Muscle of leg (tissue), 11 donors: ENCODE data around the gene VPS41. TPM values are rescaled to one million over a fixed set of nuclear protein-coding genes. Genes with fewer than 3 reads are reported as not detected.

Experiments used
- DNase-seq: peaks from one replicate; pipeline ENCODE4 v3.0.0; 2013
- H3K27ac ChIP-seq: one replicate; pipeline ENCODE4 v1.5.1; 2013; ENCODE audit warnings: mild to moderate bottlenecking, low read length, control low read depth
- H3K27me3 ChIP-seq: one replicate; pipeline ENCODE4 v1.6.1; 2013; ENCODE audit warnings: low read length; ENCODE audit not compliant: control insufficient read depth, insufficient read depth
- H3K36me3 ChIP-seq: one replicate; pipeline ENCODE4 v1.6.1; 2013; ENCODE audit warnings: low read length; ENCODE audit not compliant: control insufficient read depth, insufficient read depth
- H3K4me1 ChIP-seq: one replicate; pipeline ENCODE4 v1.6.1; 2013; ENCODE audit warnings: low read length; ENCODE audit not compliant: control insufficient read depth, insufficient read depth
- H3K4me3 ChIP-seq: one replicate; pipeline ENCODE4 v1.5.1; 2013; ENCODE audit warnings: low read length, control low read depth
- H3K9me3 ChIP-seq: replicated peaks from 2 replicates; pipeline ENCODE4 v1.6.1; 2013; ENCODE audit warnings: low read depth, low read length; ENCODE audit not compliant: control insufficient read depth
- WGBS: methylation state at CpG from one replicate; pipeline ENCODE4 v1.1.5; 2013; ENCODE audit warnings: missing lambda C conversion rate; ENCODE audit not compliant: insufficient coverage; 5-methylcytosine and 5-hydroxymethylcytosine counted together
- polyA plus RNA-seq, 8 donors: library from polyadenylated mRNA; unstranded; fragments of 120-200 nt; gene quantifications; one replicate each; pipeline versions ENCODE4 v1.2.1 to v1.2.3, GENCODE V29; 2013; ENCODE audit warnings: inconsistent platforms in 1 of 8, low replicate concordance in 1 of 8; ENCODE audit not compliant: insufficient read length in 8 of 8, insufficient read depth in 1 of 8
- total RNA-seq: library from RNA; stranded (reverse); fragments of 120-200 nt; gene quantifications from one replicate; pipeline ENCODE4 v1.2.4, GENCODE V29; 2013

Gene VPS41
- total and polyA plus RNA-seq, 9 donors: 25.7 to 40.7 (median 32.6) TPM

DNA sequence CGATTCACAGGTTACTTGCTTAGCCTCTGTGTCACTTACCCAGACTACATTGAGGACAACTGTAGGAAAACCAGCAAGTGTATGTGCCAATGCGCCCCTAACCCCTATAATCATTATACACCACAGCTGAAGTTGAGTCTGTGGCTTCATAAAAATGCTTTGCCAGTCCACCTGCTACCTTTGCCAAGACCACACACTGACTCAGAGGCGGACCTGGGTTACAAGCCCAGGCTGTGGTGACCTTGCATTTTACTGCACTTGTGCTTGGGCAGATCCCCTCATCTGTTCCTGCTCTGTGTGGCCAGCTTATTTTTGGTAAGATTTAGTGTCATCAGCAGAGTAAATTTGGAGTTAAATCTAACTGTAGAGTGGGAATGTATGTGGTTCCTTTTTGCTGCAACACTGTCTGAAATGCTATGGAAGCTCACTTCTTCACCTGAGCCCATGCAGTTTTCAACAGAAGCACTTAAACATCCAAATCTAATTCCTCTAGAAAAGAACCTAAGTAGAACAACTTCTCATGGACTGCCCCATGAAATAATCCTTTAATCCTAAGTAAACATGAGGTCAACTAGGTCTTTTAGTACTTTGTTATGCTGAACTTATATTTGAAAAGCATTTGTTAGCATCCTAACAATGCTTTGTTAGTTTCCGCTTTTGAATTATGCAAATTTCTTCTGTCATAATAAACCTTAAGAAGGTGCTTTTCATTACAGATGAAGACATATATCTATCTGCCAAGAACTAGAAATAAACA is 181.6 kb downstream of the VPS41 start:
- H3K27me3 ChIP-seq: no peaks in the 10 kb centered on the region
- H3K27ac ChIP-seq: no peak overlapping the region
- no CpG with 5 or more reads among the region's 4 CpGs for WGBS
- no peak overlapping the region for H3K4me3 ChIP-seq
- H3K9me3 ChIP-seq: no peaks in the 10 kb centered on the region
- no peak for DNase-seq
- H3K4me1 ChIP-seq: no peaks in the 10 kb centered on the region
- peaks cover 29% of the 10 kb centered on the region for H3K36me3 ChIP-seq

DNA sequence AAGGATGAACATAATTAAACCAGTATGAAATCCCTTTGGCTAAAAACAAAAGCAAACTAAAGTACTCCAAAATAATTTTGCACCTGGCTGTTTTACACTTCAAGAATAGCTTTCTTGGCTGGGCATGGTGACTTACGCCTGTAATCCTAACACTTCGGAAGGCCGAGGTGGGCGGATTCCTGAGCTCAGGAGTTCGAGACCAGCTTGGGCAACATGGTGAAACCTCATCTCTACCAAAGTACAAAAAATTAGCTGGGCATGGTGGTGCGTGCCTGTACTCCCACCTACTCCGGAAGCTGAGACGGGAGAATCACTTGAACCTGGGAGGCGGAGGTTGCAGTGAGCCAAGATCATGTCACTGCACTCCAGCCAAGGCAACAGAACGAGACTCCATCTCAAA is 185.7 kb downstream of the VPS41 start:
- Histone ChIP-seq H3K4me3 (no peak overlapping the region), H3K4me1 (no peaks in the 10 kb centered on the region), H3K27ac (no peak overlapping the region), H3K27me3 (no peaks in the 10 kb centered on the region), H3K9me3 (no peaks in the 10 kb centered on the region), H3K36me3 (peaks cover 21% of the 10 kb centered on the region)
- WGBS: 89% methylated on average over 4 of the region's 10 CpGs
- DNase-seq: no peak

DNA sequence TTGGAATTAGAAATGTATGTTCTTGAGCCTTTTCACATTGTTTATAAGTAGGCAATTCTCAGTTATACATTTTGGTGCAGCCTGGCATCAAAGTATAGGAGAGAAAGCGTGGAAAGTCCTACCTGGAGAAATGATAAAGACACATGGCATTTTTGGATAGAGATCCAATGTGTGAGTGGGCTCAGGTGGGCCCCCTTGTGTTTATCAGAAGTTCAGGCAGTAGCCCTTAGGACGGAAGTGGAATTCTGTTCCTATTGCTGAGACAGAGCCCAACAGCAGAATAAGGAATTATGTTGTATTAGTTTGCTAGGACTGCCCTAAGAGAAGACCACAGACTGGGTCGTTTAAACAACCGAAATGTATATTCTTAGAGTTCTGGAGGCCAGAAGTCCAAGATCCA is 192.6 kb downstream of the VPS41 start:
- peaks cover 2% of the 10 kb centered on the region for H3K36me3 ChIP-seq
- H3K4me1 ChIP-seq: no peaks in the 10 kb centered on the region
- H3K27me3 ChIP-seq: no peaks in the 10 kb centered on the region
- H3K9me3 ChIP-seq: no peaks in the 10 kb centered on the region
- DNase-seq: no peak
- H3K4me3 ChIP-seq: no peak overlapping the region
- H3K27ac ChIP-seq: no peak overlapping the region
- 71% methylated on average over 4 of the region's 4 CpGs for WGBS

DNA sequence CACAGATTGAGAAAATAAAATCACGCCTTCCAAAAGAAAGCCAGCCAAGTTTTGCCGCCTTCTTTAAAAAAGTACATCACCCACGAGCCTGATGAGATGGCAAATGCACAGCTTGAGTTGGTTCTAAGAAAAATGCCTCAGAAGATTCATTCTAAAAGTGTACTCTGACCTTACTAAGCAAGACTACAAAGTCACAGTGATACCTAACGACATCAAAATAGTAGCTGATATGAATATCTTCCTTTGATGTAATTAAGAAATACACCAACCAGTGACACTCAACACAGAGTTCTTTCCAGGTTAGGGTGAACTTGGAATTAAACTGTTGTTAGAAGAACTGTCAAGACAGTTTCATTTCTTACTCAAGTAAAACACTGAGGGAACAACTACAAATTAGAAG is 199.9 kb downstream of the VPS41 start:
- Histone ChIP-seq H3K27ac (no peak overlapping the region), H3K9me3 (no peaks in the 10 kb centered on the region), H3K36me3 (no peaks in the 10 kb centered on the region), H3K27me3 (peaks cover 2% of the 10 kb centered on the region), H3K4me1 (no peaks in the 10 kb centered on the region), H3K4me3 (no peak overlapping the region)
- no peak for DNase-seq
- 100% methylated on average over 1 of the region's 4 CpGs for WGBS

DNA sequence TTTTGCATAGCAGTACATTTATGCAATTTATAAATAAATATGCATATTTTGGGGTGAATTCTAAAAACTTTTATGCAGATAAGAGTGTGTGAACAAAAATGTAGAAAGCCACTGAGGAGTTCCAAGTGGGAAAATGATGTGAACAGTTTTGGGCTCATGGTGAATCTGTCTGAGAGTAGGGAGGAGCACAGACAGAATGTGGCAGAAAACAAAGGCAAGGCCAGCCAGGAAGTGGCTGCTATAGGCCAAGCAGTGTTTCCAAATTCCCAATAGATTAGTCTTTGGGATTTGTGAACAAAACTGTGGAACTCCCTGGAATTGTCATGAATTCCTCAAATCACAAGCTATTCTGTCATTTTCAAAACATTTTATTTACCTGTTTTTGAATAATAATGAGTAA is 204.2 kb downstream of the VPS41 start:
- no peak overlapping the region for H3K4me3 ChIP-seq
- peaks cover 2% of the 10 kb centered on the region for H3K27me3 ChIP-seq
- H3K36me3 ChIP-seq: no peaks in the 10 kb centered on the region
- H3K27ac ChIP-seq: no peak overlapping the region
- no peaks in the 10 kb centered on the region for H3K9me3 ChIP-seq
- H3K4me1 ChIP-seq: peaks cover 3% of the 10 kb centered on the region
- DNase-seq: no peak

DNA sequence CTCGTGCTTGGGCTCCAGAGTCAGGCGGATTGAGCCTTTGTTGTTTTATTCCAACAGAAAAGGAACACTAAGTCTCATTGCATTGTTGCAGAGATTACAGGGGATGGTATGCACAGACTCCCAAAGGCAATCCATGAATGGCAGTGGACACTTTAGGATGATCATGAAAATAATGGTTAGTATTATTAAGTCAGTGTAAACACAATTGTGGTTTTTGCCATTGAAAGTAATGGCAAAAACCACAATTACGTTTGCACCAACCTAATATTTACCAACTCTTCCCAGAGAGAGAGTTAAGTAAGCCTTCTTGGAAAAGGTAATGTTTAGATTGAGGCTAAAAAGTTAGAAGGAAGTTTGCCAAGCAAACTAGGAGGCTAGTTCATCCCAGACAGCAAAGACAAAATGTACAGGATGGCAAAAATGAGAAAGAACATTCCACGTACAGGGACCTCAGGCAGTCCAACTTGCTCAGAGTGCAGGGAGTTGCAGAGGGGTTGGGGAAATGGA is 204.9 kb downstream of the VPS41 start:
- H3K4me3 ChIP-seq: no peak overlapping the region
- no peaks in the 10 kb centered on the region for H3K9me3 ChIP-seq
- H3K27ac ChIP-seq: no peak overlapping the region
- no peaks in the 10 kb centered on the region for H3K36me3 ChIP-seq
- no peak for DNase-seq
- 73% methylated on average over 3 of the region's 4 CpGs for WGBS
- peaks cover 3% of the 10 kb centered on the region for H3K4me1 ChIP-seq
- H3K27me3 ChIP-seq: peaks cover 2% of the 10 kb centered on the region

DNA sequence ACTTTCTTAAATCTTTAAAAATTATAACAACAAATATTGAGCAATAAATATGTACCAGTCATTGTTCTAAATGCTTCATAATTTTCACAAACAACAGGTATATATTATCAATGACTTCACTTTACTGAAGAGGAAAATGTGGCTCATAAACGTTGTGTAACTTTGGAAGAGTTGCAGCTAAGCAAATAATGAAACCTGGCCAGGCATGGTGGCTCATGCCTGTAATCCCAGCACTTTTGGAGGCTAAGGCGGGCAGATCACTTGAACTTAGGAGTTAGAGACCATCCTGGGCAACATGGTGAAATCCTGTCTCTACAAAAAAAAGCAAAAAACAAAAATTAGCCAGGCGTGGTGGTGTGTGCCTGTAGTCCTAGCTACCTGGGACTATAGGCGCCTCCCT is 205.9 kb downstream of the VPS41 start:
- no peaks in the 10 kb centered on the region for H3K36me3 ChIP-seq
- no peak overlapping the region for H3K4me3 ChIP-seq
- DNase-seq: no peak
- H3K4me1 ChIP-seq: peaks cover 3% of the 10 kb centered on the region
- WGBS: 100% methylated on average over 1 of the region's 4 CpGs
- H3K9me3 ChIP-seq: no peaks in the 10 kb centered on the region
- no peak overlapping the region for H3K27ac ChIP-seq
- H3K27me3 ChIP-seq: peaks cover under 1% of the 10 kb centered on the region

DNA sequence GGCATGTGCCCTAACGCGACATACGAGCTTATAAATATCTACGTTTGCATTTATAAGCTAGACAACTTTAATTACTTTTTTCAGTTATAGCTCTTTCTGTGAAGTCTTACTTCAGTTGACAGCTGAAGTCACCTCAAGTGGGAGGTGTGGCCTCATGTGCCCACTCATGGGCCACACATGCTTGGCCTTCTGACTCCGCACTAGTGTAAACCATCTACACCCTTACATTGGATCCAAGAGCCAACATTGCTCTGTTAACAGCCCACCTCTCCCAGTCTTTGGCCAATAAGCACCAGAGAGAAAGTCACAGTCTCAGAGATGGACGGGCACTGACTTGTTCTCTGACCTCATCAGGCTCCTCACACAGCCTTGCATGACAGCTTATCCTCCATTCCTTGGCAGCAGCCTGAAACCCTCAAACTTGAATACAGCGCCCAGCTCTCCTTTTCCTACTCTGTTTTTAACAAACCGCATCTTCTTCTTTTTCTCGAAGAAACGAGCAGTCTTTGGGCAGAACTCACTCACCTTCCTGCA is 206.9 kb downstream of the VPS41 start:
- no peak overlapping the region for H3K27ac ChIP-seq
- H3K36me3 ChIP-seq: no peaks in the 10 kb centered on the region
- H3K9me3 ChIP-seq: no peaks in the 10 kb centered on the region
- H3K4me3 ChIP-seq: no peak overlapping the region
- 95% methylated on average over 8 of the region's 10 CpGs for WGBS
- H3K27me3 ChIP-seq: no peaks in the 10 kb centered on the region
- H3K4me1 ChIP-seq: peaks cover 3% of the 10 kb centered on the region
- DNase-seq: no peak

DNA sequence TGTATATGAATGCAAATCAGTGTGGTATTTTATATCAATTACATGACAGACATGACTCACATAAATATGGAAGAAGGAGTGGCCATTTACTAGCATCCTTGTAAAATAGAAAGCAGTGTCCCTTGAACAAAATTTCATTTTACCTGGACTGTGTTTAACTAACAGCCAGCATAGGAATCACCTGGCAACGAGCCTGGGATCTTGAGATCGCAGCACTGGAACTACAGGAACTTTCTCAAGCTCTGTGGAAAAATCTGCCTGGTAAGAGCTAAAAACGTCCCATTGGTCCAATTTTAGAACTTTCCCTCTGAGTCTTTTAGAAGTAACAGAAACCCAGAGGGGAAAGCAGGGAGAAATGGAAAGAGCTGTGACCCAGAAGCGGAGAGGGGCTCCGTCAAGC is 208.9 kb downstream of the VPS41 start:
- Histone ChIP-seq H3K27ac (no peak overlapping the region), H3K9me3 (no peaks in the 10 kb centered on the region), H3K36me3 (no peaks in the 10 kb centered on the region), H3K27me3 (no peaks in the 10 kb centered on the region), H3K4me3 (no peak overlapping the region), H3K4me1 (peaks cover 3% of the 10 kb centered on the region)
- DNase-seq: peak; percentile 55
- WGBS: 9% methylated on average over 2 of the region's 5 CpGs

DNA sequence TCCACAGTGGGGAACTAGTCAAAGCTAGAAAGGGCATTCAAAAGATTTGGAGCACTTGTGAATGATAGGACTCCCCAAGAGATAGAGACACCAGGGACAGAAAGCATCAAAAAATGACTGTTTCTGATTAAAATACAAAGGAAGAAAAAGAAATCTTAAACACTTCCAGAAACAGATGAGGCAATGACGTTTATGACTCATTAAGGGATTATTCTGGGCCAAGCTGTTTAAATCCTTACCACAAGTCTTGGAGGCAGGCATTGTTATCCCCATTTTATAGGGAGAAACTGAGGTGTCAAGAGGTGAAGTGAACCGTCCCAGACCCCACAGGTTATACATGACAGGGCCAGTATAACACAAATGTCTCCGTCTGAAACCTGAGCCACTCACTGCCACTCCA is 209.5 kb downstream of the VPS41 start:
- Histone ChIP-seq H3K27me3 (no peaks in the 10 kb centered on the region), H3K9me3 (no peaks in the 10 kb centered on the region), H3K4me3 (no peak overlapping the region), H3K27ac (no peak overlapping the region), H3K36me3 (no peaks in the 10 kb centered on the region), H3K4me1 (peaks cover 3% of the 10 kb centered on the region)
- no CpG with 5 or more reads among the region's 3 CpGs for WGBS
- no peak for DNase-seq
